H1 (cell line): ENCODE data around the gene SUCLG2.

Source experiments
- ASH2L ChIP-seq: fragments of 200-600, 300-600 bp; sonication (generic); IDR thresholded peaks from one replicate; pipeline ENCODE4 v1.7.1; 2017; ENCODE audit warnings: low read length
- CEBPB ChIP-seq: IDR thresholded peaks from 2 replicates; pipeline ENCODE4 v1.6.1; 2012; ENCODE audit warnings: low read depth, low read length
- EZH2 ChIP-seq: fragments of 200-600 bp; sonication (generic); IDR thresholded peaks from 2 replicates; pipeline ENCODE4 v1.7.1; 2012; ENCODE audit warnings: low read depth, mild to moderate bottlenecking, moderate library complexity, low read length, inconsistent platforms; ENCODE audit not compliant: severe bottlenecking
- HDAC2 ChIP-seq, 2 experiments: fragments of 300-600 bp in 1 of 2; sonication (generic) in 1 of 2; IDR thresholded peaks; 2 replicates each; pipeline ENCODE4 v1.6.1; 2011 to 2012; ENCODE audit warnings: low read depth in 2 of 2, low read length in 2 of 2, mild to moderate bottlenecking in 2 of 2, moderate library complexity in 2 of 2, borderline replicate concordance in 1 of 2, inconsistent platforms in 1 of 2
- POLR2A ChIP-seq, 2 experiments: IDR thresholded peaks; 1 replicate in 1 of 2; 2 replicates in 1 of 2; pipeline ENCODE4 v1.6.1; 2011; ENCODE audit warnings: low read depth in 2 of 2, low read length in 2 of 2, mild to moderate bottlenecking in 2 of 2; ENCODE audit errors: control extremely low read depth in 1 of 2
- RFX5 ChIP-seq: IDR thresholded peaks from 2 replicates; pipeline ENCODE4 v1.6.1; 2011; ENCODE audit warnings: low read depth, low read length, improper control_type of control experiment, borderline replicate concordance
- SAP30 ChIP-seq: fragments of 300-600 bp; sonication (generic); IDR thresholded peaks from 2 replicates; pipeline ENCODE4 v1.7.1; 2012; ENCODE audit warnings: low read length, moderate library complexity, mild to moderate bottlenecking, inconsistent platforms; ENCODE audit not compliant: insufficient read depth, insufficient replicate concordance
- SP4 ChIP-seq: IDR thresholded peaks from 2 replicates; pipeline ENCODE4 v1.6.1; 2012; ENCODE audit warnings: low read length, inconsistent platforms
- YY1 ChIP-seq: IDR thresholded peaks from 2 replicates; pipeline ENCODE4 v1.6.1; 2011; ENCODE audit warnings: low read depth, mild to moderate bottlenecking, low read length
- TF ChIP-seq, protein P1 (sequence below), 3 experiments: IDR thresholded peaks; 1 replicate in 2 of 3; 2 replicates in 1 of 3; pipeline versions ENCODE4 v1.5.1 to v1.6.1; 2011; ENCODE audit warnings: low read length in 3 of 3, mild to moderate bottlenecking in 3 of 3, inconsistent platforms in 2 of 3, low read depth in 1 of 3, moderate library complexity in 1 of 3; ENCODE audit not compliant: insufficient read depth in 1 of 3; ENCODE audit errors: control extremely low read depth in 1 of 3
- TF ChIP-seq, protein P2 (sequence below): IDR thresholded peaks from 2 replicates; pipeline ENCODE4 v1.6.1; 2012; ENCODE audit warnings: inconsistent platforms

DNA sequence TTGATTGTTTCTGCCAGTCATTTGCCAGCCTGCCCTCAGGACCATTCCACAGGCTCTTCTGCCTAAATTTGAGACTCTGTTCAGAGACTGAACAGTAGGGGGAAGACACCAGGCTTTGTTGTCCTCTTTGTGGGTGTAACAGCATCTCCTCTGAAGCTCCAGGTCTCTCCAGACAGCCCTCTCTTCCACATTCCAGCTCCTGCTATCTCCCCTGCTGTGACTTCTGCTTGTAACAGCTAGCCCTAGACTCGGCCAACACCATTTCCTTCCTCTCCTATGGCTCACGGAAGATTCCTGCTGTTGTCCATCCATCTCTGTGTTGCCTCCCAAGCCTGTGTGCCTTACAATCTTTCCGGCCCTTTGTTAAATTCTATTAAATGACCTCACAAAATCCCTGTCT, 40.2 kb downstream of the SUCLG2 start:
- TF ChIP-seq, protein P1, sequence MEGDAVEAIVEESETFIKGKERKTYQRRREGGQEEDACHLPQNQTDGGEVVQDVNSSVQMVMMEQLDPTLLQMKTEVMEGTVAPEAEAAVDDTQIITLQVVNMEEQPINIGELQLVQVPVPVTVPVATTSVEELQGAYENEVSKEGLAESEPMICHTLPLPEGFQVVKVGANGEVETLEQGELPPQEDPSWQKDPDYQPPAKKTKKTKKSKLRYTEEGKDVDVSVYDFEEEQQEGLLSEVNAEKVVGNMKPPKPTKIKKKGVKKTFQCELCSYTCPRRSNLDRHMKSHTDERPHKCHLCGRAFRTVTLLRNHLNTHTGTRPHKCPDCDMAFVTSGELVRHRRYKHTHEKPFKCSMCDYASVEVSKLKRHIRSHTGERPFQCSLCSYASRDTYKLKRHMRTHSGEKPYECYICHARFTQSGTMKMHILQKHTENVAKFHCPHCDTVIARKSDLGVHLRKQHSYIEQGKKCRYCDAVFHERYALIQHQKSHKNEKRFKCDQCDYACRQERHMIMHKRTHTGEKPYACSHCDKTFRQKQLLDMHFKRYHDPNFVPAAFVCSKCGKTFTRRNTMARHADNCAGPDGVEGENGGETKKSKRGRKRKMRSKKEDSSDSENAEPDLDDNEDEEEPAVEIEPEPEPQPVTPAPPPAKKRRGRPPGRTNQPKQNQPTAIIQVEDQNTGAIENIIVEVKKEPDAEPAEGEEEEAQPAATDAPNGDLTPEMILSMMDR (IDR thresholded peaks at IDR 0.05; ENCODE audit: control extremely low read depth in 1 of 3, insufficient read depth in 1 of 3, low read depth in 1 of 3, low read length in 3 of 3): no peak
- TF ChIP-seq, protein P2, sequence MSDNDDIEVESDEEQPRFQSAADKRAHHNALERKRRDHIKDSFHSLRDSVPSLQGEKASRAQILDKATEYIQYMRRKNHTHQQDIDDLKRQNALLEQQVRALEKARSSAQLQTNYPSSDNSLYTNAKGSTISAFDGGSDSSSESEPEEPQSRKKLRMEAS: no peak
- TF ChIP-seq ASH2L (no peak), HDAC2 (IDR thresholded peaks at IDR 0.05; ENCODE audit: borderline replicate concordance in 1 of 2, low read depth in 2 of 2, low read length in 2 of 2) (no peak), YY1 (no peak), SP4 (no peak), SAP30 (no peak), CEBPB (no peak), RFX5 (no peak), EZH2 (no peak), POLR2A (IDR thresholded peaks at IDR 0.05; ENCODE audit: control extremely low read depth in 1 of 2, low read depth in 2 of 2, low read length in 2 of 2) (no peak)
